ENCODE measurements around the gene STUM.

GRCh38 chr1:226506921-226507320, 41.6 kb upstream of the STUM start:
- TF ChIP-seq CTCF (IDR thresholded peaks at IDR 0.05 in 4 of 5, conservative IDR thresholded peaks at IDR 0.05 in 1 of 5) (no peak), POLR2A (IDR thresholded peaks at IDR 0.05) (no peak)

All from gastrocnemius medialis (tissue), 4 donors.